HepG2 (cell line): ENCODE measurements around the gene TOR2A. TPM values are rescaled to one million over a fixed set of nuclear protein-coding genes. Genes with fewer than 3 reads are reported as not detected.

Experiments used
- CSRNP2 ChIP-seq: sonication (generic); formaldehyde crosslinking; conservative IDR thresholded peaks from 2 replicates; pipeline ENCODE4 v1.8.0; 2022; ENCODE audit warnings: low read depth, missing genetic modification reagents
- FUBP1 ChIP-seq: sonication (generic); formaldehyde crosslinking; IDR thresholded peaks from 2 replicates; pipeline ENCODE4 v1.5.1; 2020; ENCODE audit warnings: missing genetic modification reagents, mild to moderate bottlenecking, borderline replicate concordance
- GABPB1 ChIP-seq: IDR thresholded peaks from 2 replicates; pipeline ENCODE4 v1.6.1; 2016; ENCODE audit warnings: mild to moderate bottlenecking, missing genetic modification reagents, moderate library complexity, missing compliant biosample characterization
- GATAD2A ChIP-seq: IDR thresholded peaks from 2 replicates; pipeline ENCODE4 v1.6.1; 2016
- HIC2 ChIP-seq: sonication (generic); formaldehyde crosslinking; IDR thresholded peaks from 2 replicates; pipeline ENCODE4 v1.9.0; 2022; ENCODE audit warnings: low read depth, missing genetic modification reagents
- STAG1 ChIP-seq: sonication (generic); formaldehyde crosslinking; IDR thresholded peaks from 2 replicates; pipeline ENCODE4 v1.4.0; 2020; ENCODE audit warnings: missing genetic modification reagents
- STAT6 ChIP-seq: sonication (generic); formaldehyde crosslinking; IDR thresholded peaks from 2 replicates; pipeline ENCODE4 v1.4.0; 2020; ENCODE audit warnings: missing genetic modification reagents, mild to moderate bottlenecking, borderline replicate concordance
- TIGD3 ChIP-seq: sonication (generic); formaldehyde crosslinking; IDR thresholded peaks from 2 replicates; pipeline ENCODE4 v1.5.1; 2020; ENCODE audit warnings: mild to moderate bottlenecking, missing genetic modification reagents, borderline replicate concordance
- WIZ ChIP-seq: sonication (generic); formaldehyde crosslinking; IDR thresholded peaks from 2 replicates; pipeline ENCODE4 v1.5.1; 2020; ENCODE audit warnings: mild to moderate bottlenecking, missing genetic modification reagents
- ZFP37 ChIP-seq: sonication (generic); formaldehyde crosslinking; IDR thresholded peaks from 2 replicates; pipeline ENCODE4 v1.4.0; 2020; ENCODE audit warnings: missing genetic modification reagents, borderline replicate concordance
- ZKSCAN8 ChIP-seq: IDR thresholded peaks from 2 replicates; pipeline ENCODE4 v1.6.1; 2016; ENCODE audit warnings: borderline replicate concordance, missing genetic modification reagents, missing compliant biosample characterization
- ZNF136 ChIP-seq: sonication (generic); formaldehyde crosslinking; IDR thresholded peaks from 2 replicates; pipeline ENCODE4 v1.8.1; 2022; ENCODE audit warnings: low read depth, mild to moderate bottlenecking, moderate library complexity, missing genetic modification reagents
- ZNF687 ChIP-seq: sonication (generic); formaldehyde crosslinking; IDR thresholded peaks from 2 replicates; pipeline ENCODE4 v1.5.1; 2020; ENCODE audit warnings: mild to moderate bottlenecking, missing genetic modification reagents, moderate library complexity
- ZNF772 ChIP-seq: sonication (generic); formaldehyde crosslinking; IDR thresholded peaks from 2 replicates; pipeline ENCODE4 v1.5.0; 2020; ENCODE audit warnings: mild to moderate bottlenecking, missing genetic modification reagents
- polyA plus RNA-seq, 8 experiments: library from polyadenylated mRNA; depleted of rRNA in 3 of 8; stranded (reverse) in 7 of 8; unstranded in 1 of 8; fragments of >200 nt; fragmentation: Illumina TruSeq in 4 of 8; extraction: Trizol in 4 of 8; gene quantifications; 2 replicates each; pipeline versions ENCODE4 v1.2.1 to v1.2.3, GENCODE V29; 2011 to 2016; ENCODE audit warnings: low read depth in 4 of 8, missing spikeins in 1 of 8, mixed read lengths in 1 of 8; ENCODE audit not compliant: insufficient read depth in 1 of 8
- total RNA-seq, 5 experiments: library from RNA; depleted of rRNA; stranded (reverse); fragments of >200 nt; fragmentation: Illumina TruSeq; extraction: Trizol; gene quantifications; 2 replicates each; pipeline ENCODE4 v1.2.3, GENCODE V29; 2016; ENCODE audit warnings: low read depth in 1 of 5

The TOR2A gene
- total and polyA plus RNA-seq, 2 of the 13 experiments (the other 11 are each of a cell fraction or from before 2014, with no cell fraction given) = 3.5 to 7.2 TPM

- no peak for TF ChIP-seq FUBP1
- TF ChIP-seq STAT6 (CRISPR knock-in tag) = no peak
- no peak for TF ChIP-seq STAG1 (CRISPR knock-in tag)
- no peak for TF ChIP-seq CSRNP2
- no peak for TF ChIP-seq TIGD3 (CRISPR knock-in tag)
- TF ChIP-seq HIC2 = 0 out of 2 replicates have a peak, but pooled peaks have one; percentile 17
- TF ChIP-seq ZFP37 (CRISPR knock-in tag) = 0 out of 2 replicates have a peak, but pooled peaks have one; percentile 27
- TF ChIP-seq ZKSCAN8 (CRISPR knock-in tag) = no peak
- no peak for TF ChIP-seq ZNF772 (CRISPR knock-in tag)
- peak; percentile 43; the same call in 1 of the 2 replicates for TF ChIP-seq GATAD2A
- TF ChIP-seq ZNF136 (CRISPR knock-in tag) = no peak
- peak; percentile 63 for TF ChIP-seq ZNF687 (CRISPR knock-in tag)
- TF ChIP-seq GABPB1 = peak; percentile 39; the same call in 1 of the 2 replicates
- TF ChIP-seq WIZ (CRISPR knock-in tag) = no peak
Measured at GRCh38 chr9:127711226-127711701, 23.8 kb downstream of the TOR2A start (continued).
